GM21423 (cell line): ENCODE results near the gene ARHGAP9.
"Not testable (repeated sequence)": the region's sequence is repeated elsewhere in the genome, so short reads cannot be mapped to it uniquely, and the experiment has no call there.

Experiments
- ATAC-seq: cut with Tn5 transposase; IDR thresholded peaks from one replicate; pipeline ENCODE4 v1.9.1; 2021; ENCODE audit warnings: mild to moderate bottlenecking, moderate library complexity; ENCODE audit not compliant: unreplicated experiment

The ARHGAP9 gene

GRCh38 chr12:57495051-57495701 is 15.5 kb upstream of the ARHGAP9 start:
- ATAC-seq = not testable (repeated sequence)

- no peak for ATAC-seq
Observed at GRCh38 chr12:57491393-57492280, 12.0 kb upstream of the ARHGAP9 start.

GRCh38 chr12:57490126-57490525 is 10.5 kb upstream of the ARHGAP9 start:
- ATAC-seq = no peak

GRCh38 chr12:57489157-57489641 is 9.5 kb upstream of the ARHGAP9 start:
- no peak for ATAC-seq

DNA sequence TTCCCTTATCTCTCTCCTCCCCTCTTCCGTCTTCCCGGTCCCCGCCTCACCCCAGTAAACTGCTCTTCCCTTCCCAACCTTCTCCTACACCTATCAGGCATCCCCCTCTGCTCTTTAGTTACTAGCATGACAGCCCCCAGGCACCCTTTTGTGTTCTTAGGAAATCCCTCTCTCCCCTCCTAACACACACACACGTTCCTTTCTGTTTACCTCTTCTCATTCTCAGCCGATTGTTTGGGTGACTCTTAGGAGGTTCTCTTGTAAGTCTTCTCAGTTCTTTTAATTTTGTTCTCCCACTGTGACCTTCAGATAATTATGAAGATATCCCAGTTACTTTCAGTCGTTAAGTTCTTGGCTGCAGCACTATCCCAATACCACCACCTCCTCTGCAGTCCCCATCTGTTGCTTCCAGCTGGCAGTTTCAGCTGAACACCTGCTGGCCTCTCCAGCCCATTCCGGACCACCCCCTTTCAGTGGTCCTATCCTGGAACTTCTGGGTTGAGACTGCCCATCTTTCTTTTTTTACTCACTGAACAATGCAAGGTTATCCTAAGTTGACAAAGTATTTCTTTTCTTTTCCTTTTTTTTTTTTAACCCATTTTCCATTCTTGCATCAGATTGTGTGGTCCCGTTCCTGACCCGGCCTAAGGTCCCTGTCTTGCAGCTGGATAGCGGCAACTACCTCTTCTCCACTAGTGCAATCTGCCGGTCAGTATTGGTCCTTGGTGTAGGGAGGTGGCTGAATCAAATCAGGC is 8.9 kb upstream of the ARHGAP9 start:
- peak; percentile 3 for ATAC-seq

GRCh38 chr12:57487597-57488401 is 8.1 kb upstream of the ARHGAP9 start, which contains the start of gene MARS1:
Gene MARS1 (plus strand): TSS chr12:57488068. CDS start chr12:57488091, 23 bp downstream.
- peak; percentile 97 for ATAC-seq

DNA sequence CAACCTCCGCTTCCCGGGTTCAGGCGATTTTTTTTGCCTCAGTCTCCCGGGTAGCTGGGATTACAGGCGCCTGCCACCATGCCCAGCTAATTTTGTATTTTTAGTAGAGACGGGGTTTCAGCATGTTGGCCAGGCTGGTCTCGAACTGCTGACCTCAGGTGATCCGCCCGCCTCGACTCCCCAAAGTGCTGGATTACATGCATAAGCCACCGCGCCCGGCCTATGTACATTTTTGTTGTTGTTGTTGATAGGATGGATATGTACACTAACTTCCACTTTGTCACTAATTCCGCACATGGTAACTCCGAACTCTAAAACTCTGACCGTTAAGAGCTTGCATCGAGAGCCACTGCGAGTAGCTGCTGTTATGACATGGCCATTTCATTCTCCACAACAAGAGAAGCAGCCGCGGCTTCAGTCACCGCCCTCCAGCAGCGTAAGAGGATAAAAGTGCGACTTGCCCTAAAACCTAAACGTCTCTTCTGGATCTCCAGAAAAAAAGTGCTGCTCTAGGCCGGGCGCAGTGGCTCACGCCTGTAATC is 7.5 kb upstream of the ARHGAP9 start:
- ATAC-seq = no peak

GRCh38 chr12:57485695-57486094 is 6.0 kb upstream of the ARHGAP9 start:
- ATAC-seq = no peak

GRCh38 chr12:57483466-57483865 is 3.8 kb upstream of the ARHGAP9 start:
- no peak for ATAC-seq

- ATAC-seq = no peak
Observed at GRCh38 chr12:57481671-57482070, 2.0 kb upstream of the ARHGAP9 start.

GRCh38 chr12:57479043-57479375 is 657 bp downstream of the ARHGAP9 start:
- no peak for ATAC-seq

DNA sequence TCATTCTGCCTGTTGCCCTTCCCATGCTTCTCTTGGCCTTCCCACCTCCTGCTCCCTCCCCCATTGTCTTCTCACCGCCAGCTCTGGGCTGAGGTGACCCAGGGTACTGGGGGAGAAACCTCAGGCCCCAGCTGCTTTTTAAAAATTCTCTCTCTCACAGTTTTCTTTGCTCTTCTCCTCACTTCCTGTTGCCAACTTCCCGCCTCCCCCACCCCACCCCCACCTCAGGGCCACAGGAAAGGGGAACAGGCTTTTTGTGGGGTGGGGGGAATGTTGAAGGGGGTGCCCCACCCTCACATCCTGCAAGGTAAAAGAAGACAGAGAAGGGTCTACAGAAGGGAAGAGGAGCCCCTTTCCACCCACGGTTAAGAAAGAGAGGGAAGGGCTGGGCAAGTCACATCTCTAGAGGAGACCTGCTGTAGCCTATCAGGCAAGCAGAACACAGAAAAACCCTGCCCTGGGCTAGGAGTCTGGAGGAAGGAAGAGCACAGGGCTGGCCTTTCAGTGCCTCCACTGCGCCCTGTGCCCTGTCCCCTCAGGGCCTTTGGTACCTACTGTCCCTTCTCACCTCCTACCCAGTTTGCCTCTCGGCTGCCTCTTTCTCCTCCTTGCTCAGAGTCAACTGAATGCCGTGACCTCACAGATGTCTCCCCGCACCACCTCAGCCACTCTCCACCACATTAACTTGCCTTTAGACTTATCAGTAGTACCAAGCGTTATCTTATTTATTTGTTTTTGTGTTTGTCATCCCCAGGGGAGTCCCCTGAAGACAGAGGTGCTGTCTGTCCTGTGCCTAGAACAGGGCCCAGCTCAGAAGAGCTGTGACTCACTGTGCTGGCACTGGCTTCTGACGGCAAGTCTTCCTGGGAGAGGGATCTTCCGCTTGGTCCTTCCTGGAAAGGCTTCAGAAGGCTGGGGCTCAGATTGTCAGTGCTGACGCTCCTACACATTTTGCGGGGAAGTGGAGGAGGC is 1.7 kb downstream of the ARHGAP9 start:
- ATAC-seq = no peak

DNA sequence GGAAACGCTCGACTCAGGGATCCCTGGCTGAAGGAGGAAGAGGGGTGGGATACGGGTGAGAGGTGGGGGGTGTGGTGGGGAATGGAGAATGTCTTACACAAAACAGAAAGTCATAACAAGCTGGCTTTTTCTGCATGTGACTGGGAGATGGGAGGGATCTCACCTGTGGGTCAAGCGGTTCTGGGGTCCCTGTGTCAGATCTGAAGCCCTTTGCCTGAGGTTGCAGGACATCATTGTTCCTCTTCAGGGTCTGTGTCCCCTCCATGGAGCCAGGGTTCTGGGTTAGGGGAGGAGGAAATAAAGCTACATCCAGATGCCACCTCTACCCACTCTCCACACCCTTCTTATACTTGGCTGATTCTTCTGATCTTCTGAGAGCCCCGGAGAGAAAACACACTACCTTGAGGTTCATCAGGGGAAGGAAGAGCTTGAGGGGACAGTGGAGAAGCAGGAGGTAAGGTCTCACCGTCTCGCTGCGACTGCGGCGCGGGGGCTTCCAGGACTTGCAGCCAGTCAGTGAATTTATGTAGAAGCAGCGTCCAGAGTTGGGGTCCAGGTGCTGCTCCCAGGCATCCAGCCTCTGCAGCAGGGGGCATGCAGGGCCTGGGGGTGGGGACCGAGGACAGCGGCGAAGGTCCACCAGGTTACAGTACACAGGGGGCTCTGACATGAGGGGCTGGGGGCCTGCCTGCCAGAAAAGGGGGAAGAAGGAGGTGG is 2.5 kb downstream of the ARHGAP9 start:
- ATAC-seq = no peak

GRCh38 chr12:57476162-57476992 is 3.3 kb downstream of the ARHGAP9 start:
- ATAC-seq = no peak

DNA sequence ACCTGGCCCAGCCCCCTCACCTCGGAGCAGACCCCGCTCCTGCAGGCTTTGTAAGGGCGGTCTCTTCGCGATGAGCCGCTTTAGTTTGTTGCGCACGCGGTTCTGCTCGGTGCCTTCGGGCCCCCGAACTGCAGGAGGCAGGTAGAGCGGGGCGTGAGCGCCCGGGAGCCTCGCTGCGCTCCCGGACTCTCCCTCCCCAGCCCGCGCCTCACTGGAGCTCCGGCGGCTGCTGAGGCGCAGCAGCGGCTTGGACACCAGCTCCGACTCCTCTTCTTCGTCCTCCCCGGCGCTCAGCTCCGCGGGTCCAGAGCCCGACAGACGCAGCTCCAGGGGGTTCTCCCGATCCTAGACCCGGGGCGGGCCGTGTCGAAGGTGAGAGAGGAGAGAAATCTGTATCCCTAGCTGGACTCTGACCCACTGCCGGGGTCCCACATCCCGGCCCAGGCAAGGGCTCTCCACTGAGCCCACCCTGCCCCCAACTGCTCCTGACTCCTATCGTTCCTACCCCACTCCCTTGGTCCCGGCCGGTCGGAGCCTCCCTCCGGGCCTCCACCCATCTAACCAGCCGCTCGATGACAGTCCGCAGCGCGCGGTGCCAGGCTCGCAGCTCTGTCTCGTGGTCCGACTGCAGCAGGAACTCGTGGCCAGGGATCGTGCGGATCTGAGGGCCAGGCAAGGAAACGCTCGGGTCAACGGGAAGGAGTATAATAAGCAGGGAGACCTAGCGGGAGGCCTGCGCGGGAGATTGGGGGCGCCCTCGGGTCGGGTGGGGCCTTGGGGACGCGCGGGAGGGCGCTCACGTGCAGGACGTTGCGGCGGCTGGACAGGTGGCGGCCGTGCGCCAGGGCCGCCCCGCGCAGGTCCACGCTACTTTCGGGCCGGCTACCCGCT is 4.2 kb downstream of the ARHGAP9 start:
- ATAC-seq = no peak

- no peak for ATAC-seq
Observed at GRCh38 chr12:57474862-57475261, 4.8 kb downstream of the ARHGAP9 start.

- no peak for ATAC-seq
Observed at GRCh38 chr12:57474430-57474829, 5.2 kb downstream of the ARHGAP9 start.
